Mesothelial cell of epicardium (in vitro differentiated cells): Measurements from ENCODE around the gene PCCA. TPM values are rescaled to one million over a fixed set of nuclear protein-coding genes. Genes with fewer than 3 reads are reported as not detected.
"Not testable (repeated sequence)": the region's sequence is repeated elsewhere in the genome, so short reads cannot be mapped to it uniquely, and the experiment has no call there.

ENCODE experiments used
- DNase-seq, 2 experiments: peaks; one replicate each; pipeline ENCODE4 v3.0.0; 2021; ENCODE audit warnings: low spot score in 2 of 2; ENCODE audit not compliant: unreplicated experiment in 2 of 2
- H3K27ac Mint-ChIP-seq: 2 replicates; pipeline ENCODE4 v1.8.0; 2021; ENCODE audit warnings: mixed read lengths
- H3K27me3 Mint-ChIP-seq: 2 replicates; pipeline ENCODE4 v1.8.0; 2021; ENCODE audit warnings: low read depth, mixed read lengths
- H3K36me3 Mint-ChIP-seq: 2 replicates; pipeline ENCODE4 v1.8.0; 2021; ENCODE audit warnings: mixed read lengths
- H3K4me1 Mint-ChIP-seq: 2 replicates; pipeline ENCODE4 v1.8.0; 2021; ENCODE audit warnings: mixed read lengths
- H3K4me3 Mint-ChIP-seq: 2 replicates; pipeline ENCODE4 v1.8.0; 2021; ENCODE audit warnings: mild to moderate bottlenecking, moderate library complexity, mixed read lengths
- H3K9me3 Mint-ChIP-seq: 2 replicates; pipeline ENCODE4 v1.8.0; 2021; ENCODE audit warnings: mixed read lengths
- total RNA-seq: library from RNA; stranded (reverse); gene quantifications from 3 replicates; pipeline ENCODE4 v1.2.1, GENCODE V29; 2021
- TF ChIP-seq, protein P1 (sequence below): fragments of 200-600 bp; sonication (generic); IDR thresholded peaks from one replicate; pipeline ENCODE4 v1.5.0; 2021; ENCODE audit warnings: antibody characterized with exemption; ENCODE audit not compliant: unreplicated experiment

PCCA gene
- total RNA-seq, 1 donor from 2014 or later: 41.6 TPM

DNA sequence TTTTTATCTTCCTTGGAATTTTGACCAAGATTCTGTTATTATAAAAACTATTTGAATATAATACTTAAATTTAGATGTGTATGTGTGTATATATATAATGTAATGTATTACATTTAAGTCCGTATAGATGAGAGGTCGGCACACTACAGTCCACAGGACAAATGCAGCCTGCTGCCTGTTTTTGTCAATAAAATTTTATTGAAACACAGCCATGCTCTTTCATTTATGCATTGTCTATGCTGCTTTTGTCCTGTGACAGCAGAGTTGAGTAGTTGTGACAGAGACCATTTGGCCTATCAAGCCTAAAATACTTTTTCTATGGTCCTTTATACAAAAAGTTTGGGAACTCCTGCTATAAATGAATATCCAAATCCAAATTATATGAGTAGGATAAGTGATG is 69.7 kb downstream of the PCCA start:
- no peaks in the 10 kb centered on the region for H3K27me3 Mint-ChIP-seq
- TF ChIP-seq, protein P1, sequence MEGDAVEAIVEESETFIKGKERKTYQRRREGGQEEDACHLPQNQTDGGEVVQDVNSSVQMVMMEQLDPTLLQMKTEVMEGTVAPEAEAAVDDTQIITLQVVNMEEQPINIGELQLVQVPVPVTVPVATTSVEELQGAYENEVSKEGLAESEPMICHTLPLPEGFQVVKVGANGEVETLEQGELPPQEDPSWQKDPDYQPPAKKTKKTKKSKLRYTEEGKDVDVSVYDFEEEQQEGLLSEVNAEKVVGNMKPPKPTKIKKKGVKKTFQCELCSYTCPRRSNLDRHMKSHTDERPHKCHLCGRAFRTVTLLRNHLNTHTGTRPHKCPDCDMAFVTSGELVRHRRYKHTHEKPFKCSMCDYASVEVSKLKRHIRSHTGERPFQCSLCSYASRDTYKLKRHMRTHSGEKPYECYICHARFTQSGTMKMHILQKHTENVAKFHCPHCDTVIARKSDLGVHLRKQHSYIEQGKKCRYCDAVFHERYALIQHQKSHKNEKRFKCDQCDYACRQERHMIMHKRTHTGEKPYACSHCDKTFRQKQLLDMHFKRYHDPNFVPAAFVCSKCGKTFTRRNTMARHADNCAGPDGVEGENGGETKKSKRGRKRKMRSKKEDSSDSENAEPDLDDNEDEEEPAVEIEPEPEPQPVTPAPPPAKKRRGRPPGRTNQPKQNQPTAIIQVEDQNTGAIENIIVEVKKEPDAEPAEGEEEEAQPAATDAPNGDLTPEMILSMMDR: no peak
- peaks cover 13% of the 10 kb centered on the region for H3K36me3 Mint-ChIP-seq

DNA sequence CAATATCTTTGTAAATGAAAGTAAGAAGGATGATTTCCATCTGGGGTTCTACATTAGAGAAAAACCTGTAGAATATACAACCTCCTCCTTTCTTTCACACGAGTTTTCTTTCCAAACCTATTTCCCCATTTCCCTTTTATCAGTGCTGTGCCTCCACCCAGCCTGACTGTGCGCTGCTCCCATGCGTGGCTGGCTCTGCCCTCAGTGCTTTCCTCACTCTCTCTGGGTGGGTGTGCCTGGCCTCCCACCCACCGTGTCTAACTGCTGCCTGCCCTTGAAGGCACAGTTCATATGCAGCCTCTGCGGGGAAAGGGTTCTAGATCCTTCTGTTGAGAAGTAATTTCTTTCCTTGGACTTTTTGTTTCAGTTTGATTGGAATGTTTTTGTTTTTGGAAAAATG is 70.7 kb downstream of the PCCA start:
- no peak for DNase-seq
- Mint-ChIP-seq H3K27me3 (no peaks in the 10 kb centered on the region), H3K36me3 (peaks cover 13% of the 10 kb centered on the region), H3K4me1 (no peaks in the 10 kb centered on the region), H3K9me3 (no peaks in the 10 kb centered on the region), H3K27ac (no peak overlapping the region), H3K4me3 (no peak overlapping the region)
- TF ChIP-seq, protein P1: no peak

More for the DNA sequence above, 69.7 kb downstream of the PCCA start:
- DNase-seq: no peak
- H3K27ac Mint-ChIP-seq: no peak overlapping the region
- H3K9me3 Mint-ChIP-seq: no peaks in the 10 kb centered on the region
- H3K4me3 Mint-ChIP-seq: no peak overlapping the region
- H3K4me1 Mint-ChIP-seq: no peaks in the 10 kb centered on the region

DNA sequence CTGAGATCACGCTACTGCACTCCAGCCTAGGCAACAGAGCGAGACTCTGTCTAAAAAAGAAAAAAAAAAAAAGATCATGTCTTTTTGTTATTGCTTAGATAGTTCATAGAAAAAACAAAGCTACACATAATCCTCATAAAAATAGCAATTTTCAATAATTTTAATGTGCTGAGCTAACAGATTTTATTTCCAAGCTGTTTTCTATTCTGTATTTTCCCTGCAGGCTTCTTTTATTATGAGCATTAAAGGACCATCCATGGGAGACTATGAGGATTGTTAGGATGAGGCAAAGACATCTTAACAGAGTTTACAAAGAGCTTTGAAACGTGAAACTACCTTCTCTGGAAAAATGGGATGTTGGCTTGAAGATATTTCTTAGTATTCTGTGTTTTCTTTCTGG is 71.6 kb downstream of the PCCA start:
- DNase-seq: no peak
- Mint-ChIP-seq H3K9me3 (no peaks in the 10 kb centered on the region), H3K27me3 (no peaks in the 10 kb centered on the region), H3K36me3 (peaks cover 11% of the 10 kb centered on the region), H3K27ac (no peak overlapping the region), H3K4me3 (no peak overlapping the region), H3K4me1 (no peaks in the 10 kb centered on the region)
- TF ChIP-seq, protein P1: no peak

DNA sequence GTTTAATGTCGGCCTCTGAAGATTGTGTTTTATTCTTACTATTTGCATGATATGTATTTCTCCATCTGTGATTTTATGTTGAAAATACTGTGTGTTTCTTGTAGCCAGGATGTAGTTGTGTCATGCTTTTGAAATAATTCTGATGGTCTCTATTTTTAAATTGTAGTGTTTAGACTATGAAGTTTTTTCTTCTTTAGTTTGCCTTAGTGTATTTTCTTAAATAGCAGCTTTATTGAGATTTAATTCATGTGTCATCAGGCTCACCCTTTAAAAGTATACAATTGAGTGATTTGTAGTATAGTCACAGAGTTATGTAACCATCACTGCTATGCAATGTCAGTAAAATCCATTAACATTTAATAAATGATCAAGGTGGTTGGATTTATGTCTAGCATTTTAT is 74.5 kb downstream of the PCCA start:
- no peak overlapping the region for H3K4me3 Mint-ChIP-seq
- no peaks in the 10 kb centered on the region for H3K27me3 Mint-ChIP-seq
- no peaks in the 10 kb centered on the region for H3K4me1 Mint-ChIP-seq
- TF ChIP-seq, protein P1: no peak
- DNase-seq: no peak
- no peaks in the 10 kb centered on the region for H3K9me3 Mint-ChIP-seq
- H3K36me3 Mint-ChIP-seq: peaks cover 14% of the 10 kb centered on the region
- no peak overlapping the region for H3K27ac Mint-ChIP-seq

DNA sequence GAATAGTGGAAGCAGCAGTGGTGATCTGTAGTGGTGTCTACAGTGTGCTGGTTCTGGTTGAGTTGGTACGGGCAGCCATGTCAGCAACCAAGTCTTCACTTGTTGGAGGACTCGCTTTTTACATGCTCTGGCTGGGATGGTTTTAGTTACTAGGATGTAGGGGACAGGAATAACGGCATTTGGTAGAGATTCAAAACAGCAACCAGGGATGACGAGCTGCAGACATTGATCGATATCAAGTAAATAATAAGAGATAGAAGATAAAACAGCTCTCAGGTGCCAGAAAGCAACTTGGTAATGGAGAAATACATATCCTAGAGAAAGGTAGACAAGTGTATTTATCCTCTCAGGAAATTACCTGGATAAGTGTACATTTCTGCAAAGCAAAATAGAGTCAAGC is 84.3 kb downstream of the PCCA start:
- no peak for DNase-seq
- H3K4me1 Mint-ChIP-seq: peaks cover 12% of the 10 kb centered on the region
- H3K27ac Mint-ChIP-seq: no peak overlapping the region
- no peak overlapping the region for H3K4me3 Mint-ChIP-seq
- TF ChIP-seq, protein P1: no peak
- no peaks in the 10 kb centered on the region for H3K27me3 Mint-ChIP-seq
- H3K36me3 Mint-ChIP-seq: peaks cover 17% of the 10 kb centered on the region
- H3K9me3 Mint-ChIP-seq: peaks cover 11% of the 10 kb centered on the region

DNA sequence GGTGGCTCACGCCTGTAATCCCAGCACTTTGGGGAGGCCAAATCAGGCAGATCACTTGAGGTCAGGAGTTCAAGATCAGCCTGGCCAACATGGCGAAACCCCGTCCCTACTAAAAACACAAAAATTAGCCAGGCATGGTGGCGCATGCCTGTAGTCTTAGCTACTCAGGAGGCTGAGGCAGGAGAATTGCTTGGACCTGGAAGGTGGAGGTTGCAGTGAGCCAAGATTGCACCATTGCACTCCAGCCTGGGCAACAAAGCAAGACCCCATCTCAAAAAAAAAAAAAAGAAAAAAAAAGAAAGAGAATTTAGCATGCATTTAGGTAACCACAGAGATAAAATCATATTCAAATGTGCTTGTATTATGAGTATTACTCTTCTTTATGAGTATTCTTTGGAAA is 85.6 kb downstream of the PCCA start:
- Mint-ChIP-seq H3K9me3 (peaks cover 11% of the 10 kb centered on the region), H3K36me3 (peaks cover 17% of the 10 kb centered on the region), H3K4me1 (peaks cover 12% of the 10 kb centered on the region)
- H3K27ac Mint-ChIP-seq, H3K27me3 Mint-ChIP-seq, H3K4me3 Mint-ChIP-seq, DNase-seq: not testable (repeated sequence)
